Stimulated activated CD4-positive, alpha-beta T cell treated with anti-CD3 and anti-CD28 coated beads, Interleukin-1b, Interleukin-23, amount 100 ng/mL, for 1 hour (primary cell): ENCODE measurements around the gene FAM124B.
"Not testable (repeated sequence)": the region's sequence is repeated elsewhere in the genome, so short reads cannot be mapped to it uniquely, and the experiment has no call there.

Experiments used
- DNase-seq, 2 donors: peaks; one replicate each; pipeline ENCODE4 v3.0.0-alpha.2; 2020; ENCODE audit warnings: low read depth in 2 of 2

The FAM124B gene

DNA sequence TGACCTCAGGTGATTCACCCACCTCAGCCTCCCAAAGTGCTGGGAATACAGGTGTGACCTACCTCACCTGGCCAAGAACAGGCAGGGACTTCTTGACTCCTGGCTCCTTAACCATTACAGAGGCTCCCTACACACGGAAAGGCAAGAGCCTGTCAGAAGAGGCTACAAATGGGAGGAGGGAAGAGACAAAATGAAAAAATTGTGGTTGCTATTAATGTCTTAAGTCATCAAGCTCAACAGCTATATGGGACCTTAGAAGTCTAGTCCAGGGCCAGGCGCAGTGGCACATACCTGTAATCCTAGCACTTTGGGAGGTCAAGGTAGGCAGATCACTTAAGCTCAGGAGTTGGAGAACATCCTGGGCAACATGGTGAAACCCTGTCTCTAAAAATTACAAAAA lies 11.5 kb upstream of the FAM124B start:
- DNase-seq: no peak

DNA sequence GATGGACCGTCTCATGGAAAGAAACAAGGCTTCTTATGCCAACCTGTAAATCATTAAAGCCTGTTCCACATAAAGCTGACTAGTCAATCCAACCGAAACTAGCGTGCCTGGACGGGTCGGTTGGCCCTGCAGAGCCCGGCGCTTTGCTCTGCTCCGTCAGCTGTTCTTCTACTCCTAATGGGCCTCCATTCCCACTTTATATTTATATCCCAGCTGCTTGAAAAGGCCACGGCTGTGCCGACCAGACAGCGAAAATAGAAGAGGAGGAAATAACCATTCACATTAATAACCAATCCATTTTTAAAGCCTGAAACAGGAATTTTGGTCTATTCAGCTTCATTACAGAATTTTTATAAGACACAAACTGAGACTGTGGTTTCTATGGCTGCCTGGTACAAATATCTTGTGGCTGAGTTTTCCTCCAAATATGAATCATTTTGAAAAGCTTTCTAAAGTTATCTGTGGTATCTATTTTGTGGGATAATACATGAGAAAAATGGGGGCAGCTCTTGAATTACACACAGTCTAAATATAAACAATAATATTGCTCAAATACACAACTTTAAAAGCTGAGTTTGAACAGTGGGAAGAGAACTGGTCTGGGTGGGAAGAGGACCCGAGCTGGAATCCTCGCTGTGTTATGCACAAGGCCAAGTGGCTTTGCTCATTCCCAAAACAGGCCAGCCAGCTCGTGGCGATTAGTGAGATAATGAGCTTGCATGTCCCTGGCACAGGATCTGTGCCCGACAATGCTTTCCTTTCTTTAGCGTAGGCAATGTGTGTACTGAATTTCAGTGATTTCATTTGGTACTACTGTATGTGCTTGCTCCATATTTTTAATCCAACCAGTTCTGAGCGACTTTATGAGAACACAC lies 10.5 kb upstream of the FAM124B start:
- no peak for DNase-seq

DNA sequence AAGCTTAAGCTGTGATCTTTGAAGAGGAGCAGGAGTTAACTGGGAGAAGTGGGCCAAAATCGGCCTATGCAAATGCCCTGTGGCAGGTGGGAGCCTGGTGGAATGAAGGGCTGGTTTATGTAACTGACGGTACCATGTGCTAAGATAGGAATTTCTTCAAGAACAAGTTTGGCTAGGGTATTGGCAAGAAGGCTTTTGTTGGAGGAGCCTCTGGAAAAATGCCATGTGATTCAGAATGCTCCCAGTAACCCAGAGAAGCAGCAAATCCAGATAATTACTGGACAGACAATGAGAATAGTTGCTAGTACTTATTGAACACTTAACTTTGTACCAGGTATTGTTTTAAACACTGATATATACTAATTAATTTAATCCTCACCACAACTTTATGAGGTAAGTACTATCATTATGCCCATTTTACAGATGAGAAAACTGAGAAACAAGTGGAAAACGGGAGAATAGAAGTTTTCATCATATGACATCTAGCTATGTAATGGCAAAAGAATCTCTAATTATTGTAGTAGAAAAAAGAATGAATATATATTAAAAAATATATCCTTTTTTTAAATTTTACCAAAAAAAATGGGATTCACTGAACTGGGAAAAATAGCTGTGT lies 9.1 kb upstream of the FAM124B start:
- no peak for DNase-seq

GRCh38 chr2:224408676-224409075 lies 6.8 kb upstream of the FAM124B start:
- DNase-seq: no peak

DNA sequence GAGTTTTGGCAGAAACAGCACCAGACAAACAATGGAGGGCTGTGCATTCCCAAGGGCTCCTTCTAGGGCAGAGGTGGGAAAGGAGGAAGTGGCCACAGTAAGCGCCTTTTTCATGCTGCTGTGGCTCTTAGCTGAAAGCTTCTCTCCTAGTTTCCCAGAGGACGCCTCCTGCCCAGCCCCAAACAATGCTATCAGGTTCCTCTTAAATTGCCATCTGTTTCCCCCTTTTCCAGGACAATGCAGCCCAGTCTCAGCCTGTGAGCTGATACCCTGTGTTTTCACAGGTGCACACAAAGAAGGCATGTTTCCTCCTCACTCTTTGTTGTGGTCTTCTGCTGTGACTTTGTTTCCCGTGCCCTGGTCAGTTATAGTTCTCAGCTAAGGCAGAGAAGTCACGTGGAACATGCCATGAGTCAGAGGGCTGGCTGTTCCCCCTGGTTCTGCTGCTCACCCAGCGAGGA lies 5.4 kb upstream of the FAM124B start:
- DNase-seq: no peak

DNA sequence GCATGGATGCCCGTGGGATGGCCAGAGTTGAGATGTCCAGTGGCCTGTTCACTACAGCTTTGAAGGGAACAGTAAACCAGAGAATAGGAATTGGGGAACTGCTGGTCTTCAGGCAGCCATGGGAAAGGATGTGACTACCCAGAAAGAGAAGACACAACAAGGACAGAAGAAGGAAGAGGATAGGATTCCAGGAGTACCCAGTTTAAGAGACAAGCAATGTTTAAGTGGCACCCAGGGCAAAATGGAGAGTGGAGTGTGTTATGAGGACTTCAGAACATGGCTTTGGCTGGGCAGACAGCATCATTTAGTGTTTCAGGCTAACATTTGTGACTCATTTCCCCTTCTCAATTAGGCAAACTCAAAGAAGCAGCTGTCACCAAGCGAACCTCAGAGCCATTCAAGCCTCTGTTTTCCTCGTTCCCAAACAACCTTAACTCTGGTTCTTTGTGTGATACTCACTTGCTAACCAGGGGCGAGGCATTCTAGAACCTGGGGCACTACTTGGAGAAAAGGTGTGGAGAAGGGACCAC lies 4.0 kb upstream of the FAM124B start:
- DNase-seq: no peak

GRCh38 chr2:224405412-224405811 lies 3.5 kb upstream of the FAM124B start:
- no peak for DNase-seq

DNA sequence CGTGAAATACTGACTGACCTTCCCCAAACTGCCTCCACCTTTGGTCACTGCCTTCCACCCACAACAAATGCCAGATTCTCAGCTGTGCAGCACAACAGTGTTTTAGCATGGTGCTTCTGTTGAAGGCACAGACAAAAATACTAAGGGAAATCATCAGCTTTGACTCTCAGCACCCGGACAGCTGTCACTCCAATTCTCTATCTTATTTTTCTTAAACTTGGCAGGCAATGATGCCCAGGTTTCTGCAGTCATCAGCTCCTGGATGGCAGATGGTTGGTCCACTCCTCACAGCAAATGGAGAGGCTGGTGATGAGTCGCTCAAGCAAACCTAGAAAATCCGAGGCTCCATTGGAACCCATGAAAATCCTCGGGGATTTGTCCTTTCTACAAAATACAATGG lies 2.9 kb upstream of the FAM124B start:
- no peak for DNase-seq

DNA sequence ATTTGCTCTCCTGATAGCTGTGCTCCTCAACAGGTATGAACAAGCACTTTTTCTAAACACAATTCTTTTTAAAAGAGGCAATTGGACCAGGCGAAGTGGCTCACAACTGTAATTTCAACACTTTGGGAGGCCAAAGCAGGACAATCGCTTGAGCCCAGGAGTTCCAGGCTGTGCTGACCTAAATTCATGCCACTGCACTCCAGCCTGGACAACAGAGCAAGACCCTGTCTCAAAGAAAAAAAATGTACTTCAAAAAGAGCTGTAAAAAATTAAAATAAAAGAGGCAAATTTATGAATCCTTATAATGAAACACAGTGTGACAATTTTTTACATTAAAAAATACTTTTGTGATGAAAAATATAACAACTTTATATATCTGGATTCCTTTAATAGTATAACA lies 1.8 kb upstream of the FAM124B start:
- DNase-seq: no peak

DNA sequence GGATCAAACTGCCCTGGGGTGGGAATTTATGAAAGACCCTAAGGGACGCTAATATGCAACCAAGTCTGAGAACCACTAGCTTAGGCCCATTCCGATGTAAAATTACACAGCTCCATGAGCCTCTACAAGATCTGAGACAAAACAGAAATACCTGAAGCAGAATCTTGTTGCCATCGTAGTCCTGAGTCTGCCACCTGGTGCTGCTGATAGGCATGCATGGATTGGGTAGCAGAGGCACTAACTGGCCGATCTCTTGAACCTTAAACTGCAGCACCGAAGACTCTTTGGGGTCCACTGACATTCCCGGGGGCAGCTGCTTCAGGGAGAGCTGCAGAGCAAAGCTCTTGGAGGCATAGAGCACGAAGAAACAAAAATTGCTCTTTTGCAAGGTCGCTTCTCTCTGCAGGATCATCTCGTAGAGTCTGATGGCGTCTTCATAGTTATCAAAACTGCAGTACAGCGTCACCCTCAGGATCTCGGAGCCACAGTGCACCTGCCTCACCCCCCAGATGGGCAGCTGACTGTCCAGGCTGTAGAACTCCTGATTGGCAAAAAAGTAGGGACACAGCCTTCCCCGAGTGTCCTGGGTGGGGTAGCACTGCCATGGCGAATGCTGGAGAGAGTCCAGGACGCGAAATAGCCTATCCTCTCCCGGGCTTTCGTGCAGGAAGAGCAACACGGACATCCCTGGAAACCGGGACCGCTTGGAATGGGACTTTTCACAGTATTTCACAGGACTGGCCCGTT lies 848 bp downstream of the FAM124B start:
- DNase-seq: no peak

GRCh38 chr2:224400174-224400810 lies 1.6 kb downstream of the FAM124B start:
- DNase-seq: no peak

- no peak for DNase-seq
These were observed 3.6 kb downstream of the FAM124B start for GRCh38 chr2:224398289-224398688.

DNA sequence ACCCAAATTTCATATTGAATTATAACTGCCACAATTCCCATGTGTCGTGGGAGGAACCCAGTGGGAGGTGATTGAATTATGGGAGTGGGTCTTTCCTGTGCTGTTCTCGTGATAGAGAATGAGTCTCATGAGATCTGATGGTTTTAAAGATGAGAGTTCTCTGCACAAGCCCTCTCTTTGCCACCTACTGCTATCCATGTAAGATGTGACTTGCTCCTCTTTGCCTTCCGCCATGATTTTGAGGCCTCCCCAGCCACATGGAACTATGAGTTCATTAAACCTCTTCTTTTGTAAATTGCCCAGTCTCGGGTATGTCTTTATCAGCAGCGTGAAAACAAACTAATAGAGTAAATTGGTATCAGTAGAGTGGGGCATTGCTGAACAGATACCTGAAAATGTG lies 4.8 kb downstream of the FAM124B start:
- DNase-seq: not testable (repeated sequence)

DNA sequence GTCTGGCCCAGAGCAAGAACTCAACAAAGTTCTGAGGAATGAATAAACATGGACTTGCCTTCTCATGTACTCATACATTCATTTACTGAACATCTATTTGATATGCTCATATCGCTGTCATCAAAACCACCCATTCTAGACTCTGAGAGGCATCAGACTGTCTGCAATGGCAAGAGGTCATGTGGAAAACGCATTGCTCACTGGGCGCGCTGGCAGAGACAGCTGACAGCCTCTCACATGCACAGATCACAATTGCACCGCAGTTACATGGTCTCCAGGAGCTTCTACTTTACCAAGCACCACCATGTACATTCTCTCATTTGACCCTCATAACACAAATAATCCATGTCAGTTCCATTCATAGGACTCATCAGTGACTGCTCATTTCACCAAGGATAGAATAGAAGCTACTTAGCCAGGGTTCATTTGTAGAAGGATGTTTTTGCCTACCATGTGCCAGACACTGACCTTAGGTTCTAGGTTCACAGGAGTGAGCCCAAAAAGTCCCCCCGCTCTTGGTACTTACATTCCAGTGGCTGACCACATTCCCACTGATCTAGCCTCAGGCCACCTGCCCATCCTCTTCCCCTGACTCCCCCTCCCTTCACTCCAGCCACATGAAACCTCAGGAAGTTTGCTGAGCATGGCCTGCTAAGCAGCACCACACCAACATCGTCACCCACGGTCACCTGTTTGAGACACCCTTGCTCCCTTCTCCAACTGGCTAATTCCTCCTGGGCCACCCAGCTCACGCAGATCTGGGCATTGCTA lies 6.1 kb downstream of the FAM124B start:
- no peak for DNase-seq

DNA sequence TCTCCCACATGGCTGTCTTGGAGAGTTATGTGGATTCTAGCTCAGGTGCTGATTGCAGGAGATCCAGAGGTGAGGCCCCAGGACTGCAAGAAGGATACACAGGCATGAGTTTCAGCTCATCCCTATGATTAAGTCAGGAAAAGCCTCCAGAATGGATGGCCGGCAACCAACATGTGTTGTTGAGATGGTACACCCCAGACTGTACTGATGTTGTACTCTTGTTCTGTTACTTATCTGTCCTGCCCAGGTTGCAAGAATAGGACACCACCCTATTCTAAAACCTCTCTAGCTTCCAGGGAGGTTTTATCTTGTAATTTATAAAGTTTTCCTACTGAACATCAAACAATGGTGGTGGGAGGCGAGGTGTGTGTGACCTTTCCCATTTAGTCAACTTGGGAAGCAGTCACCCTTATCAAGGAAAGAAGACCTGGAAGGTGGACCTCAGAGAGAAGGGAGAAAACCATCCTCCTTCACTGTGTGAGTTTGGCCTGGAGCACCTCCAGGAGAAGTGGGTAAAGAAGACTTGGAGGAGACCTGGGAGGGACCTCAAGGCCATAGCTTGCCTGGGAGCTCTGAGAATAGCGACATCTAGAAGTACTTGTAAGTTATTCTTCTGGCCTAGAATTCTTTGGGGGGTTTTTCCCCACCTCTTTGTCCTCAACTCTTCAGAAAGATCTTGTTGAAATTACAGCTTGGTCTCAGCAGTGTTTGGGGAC lies 8.6 kb downstream of the FAM124B start:
- no peak for DNase-seq

GRCh38 chr2:224392545-224392944 lies 9.4 kb downstream of the FAM124B start:
- DNase-seq: no peak

- no peak for DNase-seq
These were observed 12.6 kb downstream of the FAM124B start for GRCh38 chr2:224389317-224389716.

GRCh38 chr2:224386876-224387275 lies 15.0 kb downstream of the FAM124B start:
- DNase-seq: no peak

- DNase-seq: no peak
These were observed 18.8 kb downstream of the FAM124B start for GRCh38 chr2:224382973-224383555.

GRCh38 chr2:224382280-224382647 lies 19.6 kb downstream of the FAM124B start:
- DNase-seq: not testable (repeated sequence)
